NCI-H2171 treated with DMSO at 0.1 percent for 48 hours (cell line): ENCODE data around the gene SEMA5A.

Source experiments
- DNase-seq: peaks from one replicate; lab custom pipeline; 2025; lab: John Stamatoyannopoulos, UW

The SEMA5A gene

DNA sequence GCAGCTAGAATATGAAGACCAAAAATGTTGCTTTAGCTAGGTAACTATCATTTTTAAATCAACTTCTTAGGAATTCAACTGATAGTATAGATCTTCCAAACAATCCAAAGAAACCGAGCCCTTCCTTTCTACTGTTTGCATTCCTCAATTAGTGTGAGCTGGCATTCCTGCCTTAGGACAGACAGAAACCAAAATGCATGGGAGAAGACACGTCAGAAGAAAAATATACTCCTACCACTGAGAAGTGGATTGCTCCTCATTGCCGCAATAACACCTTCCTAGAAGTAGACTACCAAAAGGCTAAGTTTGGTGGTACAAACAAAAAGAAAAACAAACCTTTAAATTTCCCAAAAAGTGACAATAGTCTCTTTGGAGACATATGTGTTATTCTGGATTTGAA is 440.0 kb downstream of the SEMA5A start:
- DNase-seq = no peak

DNA sequence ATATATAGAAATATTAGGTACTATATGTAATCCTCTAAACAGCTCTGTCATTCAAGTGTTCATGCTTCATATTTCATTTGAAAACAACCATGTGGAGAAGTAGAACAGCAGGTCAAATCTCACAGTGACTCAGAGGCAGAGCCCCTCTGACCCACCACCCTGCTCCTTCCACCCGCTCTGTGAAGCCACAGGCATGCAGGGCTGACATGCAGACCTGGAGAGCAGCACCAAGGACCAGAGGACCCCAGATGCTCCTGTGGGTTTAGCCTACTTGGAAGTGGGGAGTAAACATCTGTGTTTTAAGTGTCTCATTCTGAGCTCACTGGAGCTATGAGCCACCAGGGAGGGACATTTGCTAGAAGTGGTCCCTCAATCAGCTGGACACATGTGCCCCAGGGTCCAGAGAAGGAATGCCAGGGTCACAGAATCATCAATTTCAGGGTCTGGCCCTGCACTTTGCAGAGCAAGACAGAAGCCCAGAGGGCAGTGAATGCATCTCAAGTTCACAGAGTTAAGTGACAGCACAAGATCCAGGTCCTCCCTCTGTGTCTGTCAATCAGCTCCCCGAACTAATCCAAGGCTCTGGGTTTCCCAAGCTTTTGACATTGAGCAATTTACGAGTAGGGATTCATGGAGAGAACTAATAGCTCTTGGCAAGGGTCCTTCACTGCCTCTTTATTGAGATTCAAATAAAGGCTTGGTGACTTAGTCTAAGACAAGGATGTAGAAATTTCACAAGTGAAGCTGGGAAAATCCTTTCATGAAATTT is 441.1 kb downstream of the SEMA5A start:
- no peak for DNase-seq

DNA sequence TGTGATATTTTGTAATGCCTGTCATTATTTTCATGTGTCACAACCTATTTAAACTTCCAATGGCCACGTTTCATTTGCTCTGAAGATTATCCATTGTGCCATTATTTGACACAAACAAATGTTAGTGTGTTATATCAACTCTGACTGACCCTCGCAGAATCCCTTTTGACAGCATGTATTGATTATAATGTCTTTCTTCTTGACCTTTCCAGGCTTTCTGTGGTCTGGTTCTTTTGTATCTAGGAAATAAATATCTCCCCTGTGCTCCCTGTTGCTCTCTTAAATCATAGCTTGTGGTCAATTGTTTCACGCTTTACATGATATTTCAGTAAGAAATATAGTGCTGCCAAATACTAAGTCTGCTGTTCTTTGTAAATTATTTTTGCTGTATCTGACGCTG is 442.6 kb downstream of the SEMA5A start:
- no peak for DNase-seq

DNA sequence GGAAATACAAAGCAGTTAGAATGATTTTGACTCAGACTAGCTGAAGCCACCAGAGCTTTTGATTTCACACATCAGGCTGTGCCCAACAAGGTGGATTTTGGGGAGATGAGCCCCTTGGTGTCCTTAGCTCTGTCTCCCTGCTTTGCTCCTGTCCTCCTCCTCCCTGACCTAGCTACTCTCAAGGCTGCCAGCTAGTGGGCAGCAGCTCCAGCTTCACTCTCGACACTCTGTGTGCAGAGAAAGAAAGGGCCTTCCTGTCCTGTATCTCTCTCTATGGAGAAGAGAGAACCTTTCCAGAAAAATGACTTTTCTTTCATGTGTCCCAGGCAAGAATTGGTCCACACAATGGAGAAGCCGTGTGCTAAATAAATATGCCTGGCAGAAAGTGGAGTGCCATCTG is 446.2 kb downstream of the SEMA5A start:
- DNase-seq = no peak

DNA sequence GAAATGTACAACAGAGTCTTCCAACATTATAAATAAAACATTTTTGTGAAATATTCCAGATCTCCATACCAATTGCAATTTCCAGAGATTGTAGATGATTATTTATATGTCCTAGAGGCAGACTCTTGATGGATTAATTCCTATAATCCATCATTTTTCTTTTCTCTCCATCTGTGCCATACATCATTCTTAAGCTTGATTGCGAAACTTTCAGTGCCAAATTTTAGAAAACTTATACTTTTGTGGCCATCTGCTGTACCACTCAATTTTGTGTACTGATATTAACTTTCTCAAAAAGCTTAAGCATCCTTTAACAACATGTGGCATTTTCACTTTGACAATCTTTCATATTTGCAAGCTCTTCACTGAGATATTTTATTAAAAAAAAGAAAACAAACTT is 446.9 kb downstream of the SEMA5A start:
- DNase-seq = no peak

DNA sequence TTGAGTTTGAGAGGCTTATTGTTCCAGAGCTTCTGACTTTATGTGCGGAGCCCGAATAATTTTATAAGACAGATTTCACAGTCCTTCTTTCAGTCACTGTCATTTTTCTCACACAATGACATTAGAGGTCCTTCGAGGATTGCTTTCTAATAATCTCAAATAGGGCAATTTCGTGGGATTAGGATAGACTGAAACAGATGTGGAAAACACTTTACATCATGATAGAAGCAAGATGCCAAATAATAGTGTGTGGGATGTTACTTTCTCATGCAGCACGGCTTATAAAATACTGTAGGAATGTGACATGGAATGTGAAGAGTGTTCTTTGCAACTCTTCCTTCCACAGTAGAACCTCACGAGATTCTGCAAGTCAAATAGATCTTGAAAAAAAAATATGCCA is 451.3 kb downstream of the SEMA5A start:
- DNase-seq = no peak

DNA sequence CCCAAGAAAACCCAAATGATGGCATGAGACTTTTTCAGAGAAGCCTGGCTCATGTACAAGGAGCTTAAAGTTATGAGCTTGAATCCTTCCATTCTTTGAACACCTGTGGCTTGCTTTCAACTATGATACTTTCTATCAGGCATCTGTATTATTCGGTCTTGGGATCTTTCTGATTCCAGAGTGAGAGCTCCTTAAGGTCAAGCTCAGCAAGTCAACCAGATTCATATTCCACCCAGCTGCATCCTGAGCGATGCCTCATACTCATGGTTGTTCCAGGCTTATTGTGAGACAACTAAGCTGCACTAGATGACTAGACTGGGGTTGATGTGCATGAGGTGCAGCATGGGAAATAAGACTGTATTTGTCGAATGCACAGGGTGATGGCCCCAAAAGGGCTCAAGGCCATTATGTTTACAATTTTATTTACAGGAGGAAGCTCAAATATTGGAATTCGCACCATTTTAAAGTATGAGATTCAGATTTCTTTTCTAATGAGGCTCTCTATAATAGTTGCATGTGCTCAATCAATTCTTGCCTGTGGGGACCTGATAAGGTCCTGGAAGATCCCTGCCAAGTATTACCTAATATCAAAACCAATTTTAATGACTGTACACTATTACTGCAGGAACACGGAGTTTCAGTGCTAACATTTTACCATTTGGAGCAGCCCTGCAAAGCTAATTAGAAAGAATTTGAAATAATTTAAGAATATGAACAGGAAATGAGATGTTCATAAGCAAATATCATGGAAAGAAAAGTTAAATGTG is 453.8 kb downstream of the SEMA5A start:
- DNase-seq = no peak

DNA sequence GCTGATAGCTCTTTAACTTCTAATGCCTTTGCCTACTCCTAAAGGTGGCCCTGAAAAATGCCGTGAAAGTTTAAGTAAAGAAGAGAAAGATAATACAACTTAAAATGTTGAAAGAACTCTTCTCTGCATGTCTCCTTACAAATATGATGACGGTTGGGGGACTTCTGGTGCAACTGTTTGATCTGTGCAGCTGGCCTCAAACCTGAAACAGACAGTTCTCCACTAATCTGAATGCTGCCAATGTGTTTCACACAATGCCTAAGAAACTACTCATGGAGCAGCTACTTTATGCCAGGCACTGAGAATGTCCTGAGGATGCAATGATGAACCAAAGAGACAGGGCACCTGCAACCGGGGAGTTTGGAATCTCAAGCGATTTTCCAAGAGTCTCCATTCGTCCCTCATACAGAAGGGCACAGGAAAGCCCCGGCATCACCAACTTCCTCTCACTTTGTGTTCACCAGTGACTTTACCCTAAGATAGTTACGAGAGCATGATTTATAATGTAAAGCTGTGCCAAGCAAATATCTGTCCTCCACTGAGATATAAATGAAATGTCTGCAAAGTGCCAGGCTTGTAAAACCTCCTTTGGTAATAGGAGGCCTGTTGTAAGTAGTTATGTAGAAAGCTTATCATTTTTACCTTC is 455.4 kb downstream of the SEMA5A start:
- no peak for DNase-seq

DNA sequence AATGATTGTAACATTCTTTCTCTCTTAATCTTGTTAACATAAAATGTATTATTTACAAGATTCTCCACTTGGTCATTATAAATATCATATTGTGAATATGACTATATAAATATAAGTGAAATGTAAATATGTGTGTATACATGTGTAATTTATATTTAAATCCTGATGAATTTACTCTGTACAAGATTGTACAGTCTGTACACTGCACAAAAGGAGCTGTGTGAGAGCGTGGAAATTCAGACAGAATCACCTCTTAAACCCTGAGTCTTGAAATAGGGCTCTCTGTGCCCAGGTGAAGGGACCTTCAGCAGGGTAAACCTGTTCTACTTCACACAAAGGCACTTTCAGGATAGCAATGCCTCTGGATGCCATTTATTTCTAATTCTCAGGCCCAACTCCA is 456.0 kb downstream of the SEMA5A start:
- DNase-seq = no peak

DNA sequence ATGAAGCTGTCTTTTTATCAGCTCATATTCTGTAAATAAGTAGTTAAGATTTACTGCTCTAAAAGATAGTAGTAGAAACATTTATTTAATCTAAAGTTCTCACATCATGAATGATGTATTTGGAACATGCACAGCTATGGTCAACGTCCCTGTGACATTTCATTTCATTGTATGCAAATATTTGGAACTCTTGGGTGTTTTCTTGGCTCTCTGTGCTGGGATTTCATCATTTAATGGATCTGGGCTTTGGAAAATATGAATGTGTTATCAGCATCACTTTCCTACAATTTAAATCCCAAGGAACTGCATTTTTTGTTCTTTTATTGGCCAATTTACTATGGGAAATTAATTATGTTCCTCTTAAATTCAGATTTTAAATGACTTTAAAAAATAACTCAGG is 462.9 kb downstream of the SEMA5A start:
- no peak for DNase-seq

DNA sequence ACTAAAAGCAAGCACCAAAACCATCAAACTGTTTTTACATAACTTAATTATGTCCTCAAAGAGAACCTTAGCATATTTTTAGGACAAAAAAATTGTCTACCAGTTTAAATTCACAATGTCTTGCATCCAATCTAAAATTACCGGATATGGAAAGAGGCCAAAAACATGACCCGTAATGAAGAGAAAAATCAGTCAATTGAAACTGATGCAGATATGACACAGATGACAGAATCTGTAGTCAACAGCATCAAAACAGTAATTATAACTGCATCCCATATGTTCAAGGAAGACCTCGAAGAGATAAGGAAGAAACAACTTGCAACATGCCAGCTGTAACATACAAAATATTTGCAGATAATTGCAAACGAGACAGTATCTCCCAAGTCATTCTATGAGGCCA is 473.2 kb downstream of the SEMA5A start:
- peak; percentile 67 for DNase-seq

DNA sequence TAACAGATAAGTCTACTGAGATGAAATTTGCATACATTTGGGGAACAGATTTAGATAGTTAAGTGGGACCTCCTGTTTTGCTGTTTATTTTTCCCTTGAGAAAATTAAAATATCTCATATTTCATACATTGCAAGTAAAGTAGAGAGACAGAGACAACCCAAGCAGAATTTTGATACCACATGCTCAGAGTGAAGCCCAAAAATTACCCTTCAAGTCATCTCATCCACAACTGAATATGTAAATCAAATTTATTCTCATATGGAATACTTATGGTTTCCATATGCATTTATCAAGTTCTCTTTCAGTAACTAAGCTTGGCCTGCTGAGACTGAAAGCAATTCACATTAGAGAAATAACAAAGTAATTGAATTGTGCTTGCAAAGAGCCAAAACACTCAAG is 474.4 kb downstream of the SEMA5A start:
- DNase-seq = no peak

DNA sequence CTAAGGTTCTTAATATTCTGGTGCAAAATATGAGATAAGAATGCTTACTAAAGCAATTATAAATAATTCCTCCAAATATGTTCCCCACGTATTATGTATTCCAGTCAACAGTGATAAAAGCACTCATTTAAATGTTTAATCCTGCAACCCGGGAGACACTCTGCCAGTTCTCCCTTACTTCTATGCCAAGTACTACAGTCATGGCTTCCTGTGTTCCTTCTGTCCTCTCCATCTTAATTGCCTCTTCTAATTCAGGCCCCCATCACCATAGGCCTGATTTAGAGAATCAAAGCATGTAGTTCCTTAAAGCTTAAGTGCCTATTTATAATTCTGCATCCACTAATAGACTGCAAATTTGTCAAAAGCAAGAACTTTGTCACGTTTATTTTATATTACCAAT is 474.8 kb downstream of the SEMA5A start:
- DNase-seq = no peak

DNA sequence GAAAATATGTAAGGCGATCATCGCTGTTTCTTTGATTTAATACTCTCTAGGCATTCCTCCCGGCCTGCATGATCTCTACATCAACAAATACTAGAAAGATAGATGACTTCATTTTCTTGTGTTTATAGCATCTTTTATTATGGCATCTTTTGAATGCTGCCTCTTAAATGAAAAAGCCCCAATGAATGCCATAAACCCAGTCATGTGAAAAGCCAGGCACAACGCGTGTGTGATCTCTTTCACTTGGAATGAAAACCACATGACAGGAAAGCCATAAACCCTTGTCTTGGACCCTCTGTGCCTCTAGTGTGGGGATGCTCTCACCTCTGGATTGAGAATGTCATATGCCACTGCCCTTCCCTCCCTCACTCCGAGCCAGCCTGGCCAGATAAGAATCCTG is 476.2 kb downstream of the SEMA5A start:
- no peak for DNase-seq

DNA sequence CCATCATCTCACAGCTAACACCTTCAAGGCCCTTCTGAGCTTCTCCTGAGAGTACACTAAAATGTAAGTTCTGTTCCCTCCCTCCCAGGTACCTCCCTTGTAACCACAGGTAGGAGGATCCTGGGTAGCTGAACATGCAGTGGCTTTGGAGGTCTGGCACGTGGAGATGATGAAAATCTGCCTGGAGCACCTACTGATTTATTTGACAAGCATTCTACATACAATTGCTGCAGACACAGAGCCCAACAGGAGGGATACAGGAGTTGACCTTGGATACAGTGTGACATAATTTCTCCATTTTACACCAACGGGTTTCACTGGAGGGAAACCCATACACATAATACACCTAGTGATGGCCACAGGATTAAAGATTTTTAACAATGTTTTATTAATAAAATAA is 478.7 kb downstream of the SEMA5A start:
- no peak for DNase-seq

DNA sequence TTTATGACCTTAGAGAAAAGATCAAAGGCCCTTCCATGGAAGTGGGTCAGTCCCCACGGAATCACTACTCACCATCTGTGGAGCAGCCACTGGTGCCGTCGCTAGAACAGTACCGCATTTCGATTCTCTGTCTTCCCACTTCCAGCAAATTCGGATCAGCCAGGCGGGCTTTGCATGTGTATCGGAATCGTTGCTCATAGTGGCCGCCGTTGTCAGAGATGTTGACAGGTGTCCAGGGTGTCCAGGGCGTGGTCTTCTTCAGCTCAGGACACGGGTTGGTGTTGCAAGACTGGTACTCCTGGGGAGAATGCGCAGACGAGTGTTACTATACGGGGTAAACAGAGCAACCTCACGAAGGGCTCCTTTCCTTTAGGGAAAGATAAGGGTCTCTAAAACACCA is 479.5 kb downstream of the SEMA5A start:
- no peak for DNase-seq

DNA sequence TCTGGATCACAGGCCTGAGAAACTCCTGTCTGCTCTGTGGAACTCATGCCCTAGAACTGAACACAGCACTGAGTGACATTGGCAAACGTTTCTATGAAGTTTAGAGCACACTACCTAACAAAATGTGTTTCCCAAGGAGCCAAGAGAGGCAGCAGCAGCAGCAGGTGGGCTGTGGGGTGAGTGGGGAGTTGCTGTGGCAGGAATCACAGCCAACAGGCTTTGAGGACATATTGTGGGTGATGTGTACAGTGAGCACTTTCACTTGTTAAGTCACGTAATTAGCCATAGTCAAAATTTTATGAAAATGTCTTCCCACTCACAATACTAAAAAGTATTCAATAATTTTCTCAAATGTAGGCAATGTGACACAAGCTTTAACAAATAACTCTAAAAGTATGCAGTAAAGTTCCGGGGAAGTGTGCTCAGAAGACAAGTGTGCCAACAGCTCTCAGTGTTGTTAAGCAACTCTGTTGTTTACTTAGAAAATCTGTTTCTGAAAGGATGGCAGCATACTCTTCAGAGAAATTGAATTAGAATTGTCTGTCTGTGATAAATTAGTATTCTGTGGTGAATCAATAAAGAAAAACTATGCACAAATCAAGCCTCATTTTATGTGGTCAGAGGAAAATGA is 482.1 kb downstream of the SEMA5A start:
- DNase-seq = no peak

DNA sequence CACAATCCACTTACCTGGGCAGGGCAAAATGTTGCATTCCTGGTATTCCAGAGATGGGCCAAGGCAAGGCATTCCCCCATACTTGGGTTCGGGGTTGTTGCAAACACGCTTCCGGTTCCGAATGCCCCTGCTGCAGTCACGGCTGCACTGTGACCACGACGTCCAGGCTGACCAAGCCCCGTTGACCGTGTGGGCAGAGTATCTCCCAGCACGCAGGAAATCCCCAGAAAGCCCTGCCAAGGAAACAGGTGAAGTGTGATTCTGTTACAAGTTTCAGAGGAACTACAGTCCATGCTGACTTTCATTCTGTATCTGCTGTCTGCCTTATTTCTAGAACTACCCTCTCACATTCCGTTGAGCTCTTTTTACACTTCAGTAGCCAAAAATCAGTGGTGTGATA is 483.0 kb downstream of the SEMA5A start:
- no peak for DNase-seq

DNA sequence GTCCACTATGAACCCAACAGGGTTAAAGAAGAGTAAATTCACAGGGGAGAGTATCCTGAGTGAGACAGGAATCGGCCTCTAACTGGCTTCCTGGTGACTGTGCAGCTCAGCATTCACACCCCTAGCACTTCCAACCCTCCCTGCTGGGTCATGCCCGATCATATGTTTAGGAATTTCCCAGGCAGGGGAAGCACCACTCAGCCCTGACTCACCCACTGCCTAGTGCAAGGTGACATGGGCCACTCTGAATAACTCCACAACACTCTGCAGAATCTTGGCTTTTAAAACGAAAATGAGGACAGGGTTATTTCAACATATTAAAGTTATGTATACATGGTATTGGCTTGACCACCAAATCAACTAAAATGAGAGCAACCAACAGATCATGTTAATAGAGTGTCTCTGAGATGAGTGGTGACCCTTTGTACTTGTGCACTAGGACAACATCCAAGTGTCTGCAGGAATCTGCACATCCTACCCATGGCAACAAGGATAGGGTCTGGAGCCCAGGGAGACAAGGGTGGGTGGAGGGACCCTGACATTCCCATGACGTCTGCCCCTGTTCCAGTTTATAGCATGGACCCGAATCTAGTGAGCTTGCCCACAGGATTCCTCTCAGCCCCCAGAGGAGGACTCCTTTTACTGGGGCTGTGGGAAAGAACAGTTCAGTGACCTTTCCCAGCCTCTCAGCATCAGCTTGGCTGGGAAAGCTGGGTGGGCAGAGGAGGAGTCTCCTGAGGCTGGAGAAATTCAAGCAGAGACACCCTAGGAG is 485.8 kb downstream of the SEMA5A start:
- DNase-seq = no peak

DNA sequence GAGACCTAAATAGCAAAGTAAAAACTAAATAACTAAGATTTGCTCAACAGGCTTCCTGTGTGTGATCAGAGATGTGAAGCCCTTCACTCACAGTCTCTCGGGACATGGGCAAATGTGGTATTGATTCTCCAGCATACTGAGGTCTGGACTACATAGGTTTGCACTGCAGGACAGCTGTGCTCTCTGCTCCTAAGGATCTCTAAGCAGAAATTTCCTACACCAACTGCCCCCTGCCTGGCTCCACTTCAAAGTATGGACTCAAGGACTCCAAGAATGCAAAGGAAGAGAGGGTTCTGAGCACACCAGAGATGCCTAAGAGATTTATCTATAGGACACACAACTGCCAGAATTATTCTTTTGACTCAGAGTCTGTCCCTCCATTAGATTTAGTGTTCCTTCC is 487.2 kb downstream of the SEMA5A start:
- no peak for DNase-seq

DNA sequence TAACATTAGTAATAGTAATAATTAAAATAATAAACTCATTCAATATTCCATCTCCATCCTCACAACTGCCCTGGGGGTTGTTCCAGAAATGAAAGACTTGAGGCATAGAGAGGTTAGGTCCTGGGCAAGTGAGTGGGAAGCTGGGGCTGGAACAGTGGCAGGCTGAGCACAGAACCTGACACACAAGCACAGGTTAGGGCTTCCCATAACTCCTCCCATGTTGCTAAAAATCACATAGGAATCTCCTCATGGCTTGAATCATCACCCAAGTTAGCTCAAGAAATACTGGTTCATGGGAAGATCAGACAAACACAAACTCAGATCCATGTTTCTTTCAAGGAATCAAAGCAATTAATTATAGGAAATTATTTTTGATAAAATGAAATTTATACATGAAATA is 487.7 kb downstream of the SEMA5A start:
- no peak for DNase-seq

DNA sequence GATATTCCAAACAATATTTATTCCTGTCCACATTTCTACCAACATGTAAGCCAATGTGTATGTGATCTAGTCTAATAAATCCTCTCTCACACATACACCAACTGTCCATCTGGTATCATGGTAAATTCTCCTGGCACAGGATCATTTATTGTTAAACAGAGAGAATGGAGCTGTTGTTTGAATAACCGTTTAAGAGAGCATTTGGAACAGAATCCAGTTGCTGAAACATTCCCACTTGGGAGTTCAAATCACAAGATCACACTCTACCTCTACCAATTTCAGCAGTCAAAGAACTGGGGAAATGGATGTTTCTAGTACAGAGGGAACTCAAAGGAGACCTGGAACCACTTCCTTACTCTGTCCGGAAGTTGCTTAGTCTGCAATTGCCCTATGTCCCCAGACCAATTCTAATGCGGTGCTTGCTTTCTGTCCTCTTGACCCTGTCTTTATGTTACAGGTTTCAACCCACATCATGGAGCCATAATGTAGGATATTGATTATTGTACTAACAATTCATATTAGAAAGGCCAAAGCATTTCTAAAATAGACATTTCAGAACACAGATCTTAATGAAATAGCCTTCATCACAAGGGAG is 488.4 kb downstream of the SEMA5A start:
- no peak for DNase-seq
